ENCODE data around the gene DENND1C.

DENND1C gene

GRCh38 chr19:6421075-6422014 lies 60.2 kb downstream of the DENND1C start:
- no peak for DNase-seq

DNA sequence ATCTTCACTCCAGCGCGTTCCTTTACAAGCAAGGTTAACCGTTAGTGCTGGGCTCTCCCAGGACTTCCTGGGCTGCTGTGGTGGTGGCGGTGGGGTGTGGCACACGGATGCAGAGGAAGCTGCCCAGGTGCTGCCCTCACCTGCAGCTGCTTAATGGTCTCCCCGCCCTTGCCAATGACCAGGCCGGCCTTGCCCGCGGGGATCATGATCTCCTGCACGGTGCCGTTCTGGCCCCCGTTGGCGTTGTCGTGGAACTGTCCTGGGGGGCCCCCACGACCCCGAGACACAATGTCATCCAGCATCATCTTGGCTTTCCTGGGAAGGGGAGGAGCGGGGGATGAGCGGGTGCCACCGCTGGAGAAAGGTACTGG lies 63.0 kb downstream of the DENND1C start:
- no peak for DNase-seq

DNA sequence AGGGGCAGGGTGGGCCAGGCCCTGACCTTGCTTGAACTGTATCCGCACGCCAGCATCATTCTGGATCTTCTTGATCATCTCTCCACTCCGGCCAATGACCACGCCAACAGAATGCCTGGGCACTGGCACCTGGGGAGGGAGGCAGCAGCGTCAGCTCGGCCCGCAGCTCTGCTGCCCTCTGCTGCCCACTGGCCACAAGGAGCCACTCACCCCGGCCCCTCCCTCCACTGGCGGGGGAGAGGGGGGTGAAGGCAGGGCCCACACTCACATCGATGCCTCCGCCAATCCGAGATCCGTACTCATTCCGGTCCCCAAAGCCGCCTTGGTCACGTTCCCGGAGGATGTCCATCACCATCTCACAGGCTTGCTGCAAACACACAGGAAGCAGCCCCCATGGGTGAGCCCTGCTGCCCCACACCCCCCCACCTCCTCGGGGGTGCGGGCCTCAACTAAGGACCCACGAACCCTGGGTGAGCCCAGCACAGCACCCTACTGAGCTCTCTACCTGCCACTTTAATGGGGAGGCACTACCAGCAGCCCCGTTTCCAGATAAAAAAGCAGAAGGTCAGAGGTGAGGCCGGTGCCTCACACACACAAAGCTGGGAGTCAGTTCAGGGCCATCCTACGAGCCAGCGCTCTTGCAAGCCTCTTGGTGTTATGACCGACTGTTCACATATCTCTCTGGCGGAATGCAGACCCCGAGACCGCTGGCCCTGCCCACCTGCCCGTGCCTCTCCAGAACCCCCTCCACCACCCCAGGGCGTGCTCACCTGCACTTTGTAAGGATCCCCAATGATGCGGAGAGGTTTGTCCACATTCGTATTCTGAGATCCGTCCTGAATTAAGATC lies 63.6 kb downstream of the DENND1C start:
- DNase-seq: no peak
